Right lung (tissue), 5 donors: ENCODE data around the gene GATAD2A. TPM values are rescaled to one million over a fixed set of nuclear protein-coding genes. Genes with fewer than 3 reads are reported as not detected.

ENCODE experiments used
- DNase-seq, 2 donors: peaks; one replicate each; pipeline ENCODE4 v3.0.0-alpha.2; 2013
- polyA plus RNA-seq, 5 donors: library from polyadenylated mRNA; unstranded; fragments of 120-200 nt; gene quantifications; one replicate each; pipeline versions ENCODE4 v1.2.1 to v1.2.3, GENCODE V29; 2013; ENCODE audit warnings: inconsistent platforms in 1 of 5, low replicate concordance in 1 of 5; ENCODE audit not compliant: insufficient read length in 5 of 5, insufficient read depth in 1 of 5

The GATAD2A gene
- polyA plus RNA-seq, 5 donors, result 33.1 to 57.9 (median 43.8) TPM

DNA sequence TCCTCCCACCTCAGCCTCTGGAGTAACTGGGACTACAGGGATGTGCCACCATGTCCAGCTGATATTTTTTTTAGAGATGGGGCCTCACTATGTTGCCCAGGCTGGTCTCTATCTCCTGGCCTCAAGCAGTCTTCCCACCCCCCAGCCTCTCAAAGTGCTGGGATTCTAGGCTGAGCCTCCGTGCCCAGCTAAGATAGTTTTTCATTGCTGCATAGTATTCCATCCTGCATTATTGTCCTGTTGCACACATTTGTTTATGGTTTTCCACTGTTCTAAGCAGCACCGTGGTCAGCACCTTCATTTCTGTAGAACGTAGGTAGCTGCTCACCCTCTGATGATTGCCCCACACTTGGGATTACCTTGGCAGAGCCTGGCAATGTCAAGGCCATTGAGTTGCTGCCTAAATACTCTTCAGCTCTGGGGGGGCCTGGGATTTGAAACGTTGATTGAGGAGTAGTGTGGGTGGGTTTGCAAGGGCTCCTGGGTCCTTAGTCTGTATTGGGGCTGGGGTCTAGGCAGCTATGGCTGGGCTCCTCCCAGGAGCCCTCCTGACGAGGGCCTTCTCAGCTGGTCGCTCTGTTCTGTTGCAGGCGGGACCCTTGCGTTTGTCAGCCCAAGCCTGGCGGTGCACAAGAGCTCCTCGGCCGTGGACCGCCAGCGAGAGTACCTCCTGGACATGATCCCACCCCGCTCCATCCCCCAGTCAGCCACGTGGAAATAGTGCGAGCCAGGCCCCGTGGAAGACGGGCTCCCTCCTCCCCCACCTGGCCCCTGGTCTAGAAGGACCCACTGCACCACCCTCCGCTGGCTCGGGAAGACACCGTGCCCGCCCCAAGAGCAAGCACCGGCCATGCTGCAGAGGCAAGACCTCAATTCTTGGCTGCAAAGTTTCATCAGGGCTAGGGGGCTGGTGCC, 99.5 kb downstream of the GATAD2A start:
- no peak for DNase-seq

DNA sequence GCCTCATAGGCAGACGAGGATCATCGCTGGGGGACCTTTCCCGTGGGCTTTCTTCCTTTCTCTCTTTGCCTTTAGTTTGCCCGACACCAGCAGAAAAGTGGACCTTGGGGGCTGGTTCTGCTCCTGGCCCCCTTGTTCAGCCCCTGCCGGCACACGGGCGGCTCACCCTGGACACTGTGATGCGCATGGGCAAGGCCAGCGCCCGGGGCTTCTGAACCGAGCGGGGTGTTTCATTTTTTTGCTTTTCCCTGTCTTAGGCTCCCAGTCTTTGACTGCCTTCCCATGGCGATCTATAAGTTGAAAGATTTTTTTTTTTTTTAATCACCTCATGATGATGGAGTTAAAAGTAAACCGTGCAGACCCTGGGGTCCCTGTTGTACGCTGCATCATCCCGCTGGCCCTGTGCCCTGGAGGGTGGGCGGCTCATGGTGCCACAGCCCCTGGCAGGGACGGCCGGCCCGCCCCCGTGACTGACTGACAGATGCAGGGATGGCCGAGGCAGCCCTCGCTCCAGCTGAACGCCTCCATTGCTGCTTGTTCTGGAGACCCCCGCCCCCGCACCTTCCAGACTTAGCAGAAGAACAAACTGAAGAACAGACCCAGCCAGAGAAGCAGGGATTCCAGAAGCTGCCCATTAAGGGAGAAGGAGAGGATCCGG, 100.3 kb downstream of the GATAD2A start:
- no peak for DNase-seq

DNA sequence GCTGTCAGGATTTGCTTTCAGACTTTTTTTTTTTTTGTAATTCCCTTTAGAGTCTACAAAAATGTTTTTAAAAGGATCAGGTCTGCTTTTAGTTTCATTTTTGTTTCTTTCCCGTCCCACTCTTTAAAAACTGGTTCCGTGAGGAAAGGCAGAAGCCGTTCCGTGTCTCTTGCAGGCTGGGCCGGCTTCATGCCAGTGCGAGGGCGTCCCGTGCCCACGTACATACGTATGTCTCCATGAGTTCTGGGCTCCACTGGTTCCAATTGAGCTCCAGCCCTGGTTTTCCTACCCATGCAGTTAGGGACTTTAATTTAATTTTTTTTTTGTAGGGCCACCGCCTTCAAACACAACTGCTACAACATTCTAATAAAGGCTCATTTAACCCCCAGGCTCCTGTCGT, 101.1 kb downstream of the GATAD2A start:
- no peak for DNase-seq

DNA sequence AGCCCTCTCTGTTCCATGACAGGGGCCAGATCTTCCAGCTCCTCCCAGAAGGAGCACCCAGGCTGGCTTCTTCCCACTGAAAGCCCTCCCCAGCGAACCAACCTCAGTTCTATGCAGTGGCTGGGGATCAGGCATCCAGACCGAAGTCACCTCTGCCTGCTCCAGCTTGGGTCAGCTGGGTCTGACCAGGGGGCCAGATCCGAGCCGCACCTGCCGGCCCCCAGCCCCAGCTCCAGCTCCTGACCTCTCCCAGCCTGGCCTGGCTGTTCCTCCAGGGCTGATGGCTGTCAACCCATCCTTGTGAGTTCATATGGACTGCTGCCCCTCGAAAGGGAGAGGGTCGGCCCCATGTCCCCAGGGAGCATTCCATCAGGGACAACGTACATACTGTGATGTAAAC, 101.9 kb downstream of the GATAD2A start:
- DNase-seq, result no peak

DNA sequence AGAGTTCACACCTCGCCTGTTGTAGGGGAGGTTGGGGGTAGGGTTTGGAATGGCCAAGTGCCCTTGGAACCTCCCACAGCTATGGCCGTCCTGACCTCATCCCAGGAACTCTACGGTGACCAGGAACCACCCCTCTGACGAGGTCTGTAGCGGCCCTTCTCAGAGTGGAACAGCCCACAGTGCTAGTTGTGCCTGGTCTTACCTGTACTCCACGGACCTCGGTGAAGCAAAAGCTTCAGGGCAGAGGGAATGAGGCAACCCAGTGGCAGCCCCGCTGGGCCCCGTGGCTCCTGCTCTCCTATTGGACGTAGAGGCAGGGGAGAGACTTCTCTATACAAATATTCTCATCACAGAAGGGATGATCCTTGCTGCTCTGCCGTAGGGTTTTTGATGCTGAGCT, 102.7 kb downstream of the GATAD2A start:
- no peak for DNase-seq

DNA sequence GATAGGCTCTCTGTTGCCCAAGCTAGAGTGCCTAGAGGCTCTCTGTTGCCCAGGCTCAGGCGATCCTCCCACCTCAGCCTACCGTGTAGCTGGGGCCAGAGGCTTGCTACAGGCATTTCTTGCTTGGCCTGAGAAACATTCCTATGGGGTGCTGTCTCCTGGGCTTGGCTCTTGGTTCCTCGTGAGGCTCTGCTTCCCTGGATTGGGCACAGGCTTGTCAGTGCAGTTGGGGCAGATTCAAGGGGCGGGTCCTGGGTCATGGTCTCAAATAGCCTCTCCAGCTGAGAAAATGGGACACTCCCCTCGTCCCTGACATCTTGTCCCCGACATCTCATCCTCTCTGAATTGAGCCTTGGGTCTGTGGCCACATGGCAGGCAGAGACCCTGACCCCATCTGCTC, 105.0 kb downstream of the GATAD2A start:
- no peak for DNase-seq

DNA sequence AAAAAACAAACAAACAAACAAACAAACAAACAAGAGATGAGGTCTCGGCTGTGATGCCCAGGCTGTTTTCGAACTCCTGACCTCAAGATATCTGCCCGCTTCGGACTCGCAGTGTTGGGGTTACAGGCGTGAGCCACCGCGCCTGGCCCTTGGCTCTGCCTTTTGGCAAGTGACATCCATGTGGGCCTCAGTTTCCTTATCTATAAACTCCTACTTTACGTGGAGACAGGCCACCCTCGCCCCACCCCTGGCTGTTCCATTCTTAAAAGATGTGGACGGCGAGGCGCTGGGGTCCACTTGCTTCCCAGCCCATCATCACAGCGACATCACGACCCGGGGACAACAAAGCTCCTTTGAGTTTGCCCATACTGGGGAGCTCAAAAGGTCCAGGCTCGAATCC, 108.2 kb downstream of the GATAD2A start:
- DNase-seq, result no peak

DNA sequence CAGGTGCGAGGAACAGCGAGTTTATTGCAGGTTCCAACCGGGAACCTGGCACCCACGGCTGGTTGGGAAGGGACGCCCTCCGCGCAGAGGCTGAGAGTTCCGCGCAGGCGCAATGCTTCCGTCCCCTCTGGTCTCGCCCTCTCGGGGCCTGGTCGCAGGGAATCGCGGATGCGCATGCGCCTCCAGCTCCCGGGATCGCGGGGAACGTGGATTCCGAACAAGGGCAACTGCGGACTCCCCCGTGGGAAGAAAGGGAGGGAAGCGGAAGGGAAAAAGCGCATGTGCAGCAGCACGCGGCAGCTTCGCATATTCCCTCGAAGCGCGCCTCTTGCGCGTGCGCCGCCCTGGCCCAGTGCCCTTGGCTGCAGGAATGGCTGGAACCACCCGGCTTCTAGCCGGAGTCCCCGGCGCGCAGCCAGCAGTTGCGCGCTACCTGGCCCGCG, 108.8 kb downstream of the GATAD2A start:
- peak; percentile 72 to 81 for DNase-seq

DNA sequence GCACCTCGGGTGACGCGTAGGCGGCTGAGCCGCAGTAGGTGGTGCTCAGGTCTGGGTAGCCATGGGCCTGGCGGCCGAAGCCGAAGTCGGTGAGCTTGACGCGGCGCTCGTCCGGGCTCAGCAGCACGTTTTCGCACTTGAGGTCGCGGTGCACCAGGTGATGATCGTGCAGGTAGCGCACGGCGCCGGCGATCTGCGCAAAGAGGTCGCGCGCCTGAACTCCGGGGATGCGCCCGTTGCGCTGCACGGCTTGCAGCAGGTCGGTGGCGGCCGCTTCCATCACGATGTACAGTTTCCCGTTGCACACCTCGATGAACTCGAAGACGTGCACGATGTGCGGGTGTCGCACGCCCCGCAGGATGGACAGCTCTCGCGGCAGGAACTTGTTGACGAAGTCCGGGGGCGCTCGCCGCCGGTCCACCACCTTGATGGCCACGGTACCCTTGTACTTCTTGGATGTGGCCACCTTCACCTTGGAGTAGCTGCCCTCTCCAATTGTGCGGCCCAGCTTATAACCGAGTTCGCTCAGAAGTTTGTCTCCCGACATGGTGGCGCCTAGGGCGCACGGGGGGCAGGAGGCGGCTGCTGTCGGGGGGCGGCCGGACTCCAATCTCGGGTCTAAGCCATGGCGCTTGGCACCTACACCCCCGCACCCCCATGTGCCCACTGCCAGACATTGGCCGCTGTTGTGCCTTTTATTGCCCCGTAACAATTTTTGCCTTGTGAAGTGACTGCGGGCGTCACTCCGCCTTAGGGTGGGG, 109.6 kb downstream of the GATAD2A start, which contains the start of gene TSSK6:
Gene TSSK6 (minus strand): TSS at position 668 of the 761 bp plus-strand sequence. CDS start 121 bp downstream, at position 547.
- DNase-seq, result no peak

DNA sequence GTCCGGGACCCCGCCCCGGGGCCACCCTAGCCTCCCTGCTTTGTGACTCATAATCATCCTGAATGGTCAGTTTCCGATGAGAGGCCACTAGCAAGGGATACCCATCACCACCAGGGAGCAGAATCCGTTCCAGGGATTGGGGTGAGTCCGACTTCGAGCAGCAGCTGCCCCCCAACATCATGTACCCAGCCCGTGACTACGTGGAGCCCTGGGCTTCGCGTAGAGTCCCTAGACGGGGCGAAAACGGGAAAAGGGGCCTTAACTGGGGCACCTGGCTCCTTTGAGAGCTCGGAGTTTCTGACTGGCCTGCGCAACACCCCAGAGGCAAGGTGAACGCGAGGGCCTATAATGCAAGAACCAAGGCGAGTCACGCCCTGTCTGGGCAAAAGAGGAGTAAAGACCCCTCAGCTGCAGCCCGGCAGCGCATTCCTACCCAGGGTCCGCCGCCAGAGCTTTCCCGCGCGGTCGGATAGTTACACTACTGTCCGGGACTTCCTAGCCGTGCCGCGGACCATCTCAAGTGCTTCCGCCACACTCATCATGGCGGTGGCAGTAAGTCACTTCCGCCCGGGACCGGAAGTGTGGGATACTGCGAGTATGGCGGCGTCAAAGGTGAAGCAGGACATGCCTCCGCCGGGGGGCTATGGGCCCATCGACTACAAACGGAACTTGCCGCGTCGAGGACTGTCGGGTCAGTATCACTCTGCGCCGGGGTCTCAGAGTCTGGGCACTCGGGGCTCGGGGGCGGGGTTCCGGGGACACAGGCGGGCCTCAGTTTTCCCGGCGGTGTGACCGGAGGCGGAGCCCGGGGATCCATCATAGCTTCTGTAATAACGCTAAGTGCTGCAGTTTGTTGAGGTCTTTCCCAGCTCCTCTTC, 110.4 kb downstream of the GATAD2A start, which contains the start of gene NDUFA13:
Gene NDUFA13 (plus strand): TSS at position 584 of the 878 bp plus-strand sequence. CDS start 14 bp downstream, at position 598.
- peak; percentile 93 to 94 for DNase-seq

DNA sequence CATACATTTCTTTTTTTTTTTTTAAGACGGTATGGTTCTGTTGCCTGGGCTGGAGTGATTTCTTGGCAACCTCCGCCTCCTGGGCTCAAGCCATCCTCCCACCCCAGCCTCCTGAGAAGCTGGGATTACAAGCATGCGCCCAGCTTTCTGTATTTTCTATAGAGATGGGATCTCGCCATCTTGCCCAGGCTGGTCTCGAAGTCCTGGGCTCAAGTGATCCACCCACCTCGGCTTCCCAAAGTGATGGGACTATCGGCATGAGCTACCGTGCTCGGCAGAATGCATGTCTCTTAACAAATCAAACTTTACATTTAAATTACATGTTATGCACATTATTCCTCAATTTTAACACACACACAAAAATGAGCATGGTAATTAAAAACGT, 111.8 kb downstream of the GATAD2A start:
- no peak for DNase-seq

DNA sequence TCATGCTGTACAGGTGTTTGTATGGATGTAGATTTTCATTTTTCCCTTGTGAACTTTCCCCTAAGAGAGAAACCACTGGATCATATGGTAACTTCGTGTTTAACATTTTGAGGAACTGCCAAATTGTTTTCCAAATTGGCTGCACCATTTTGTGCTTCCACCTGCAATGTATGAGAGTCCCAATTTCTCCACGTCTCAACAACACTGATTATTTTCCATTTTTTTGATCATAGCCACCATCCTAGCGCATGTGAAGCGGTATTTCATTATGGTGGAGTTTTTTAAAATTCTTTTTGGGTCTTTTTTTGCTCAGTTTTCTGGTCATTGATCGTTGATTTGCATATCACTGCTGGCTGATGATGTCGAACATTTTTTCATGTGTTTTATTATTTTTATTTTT, 115.5 kb downstream of the GATAD2A start:
- DNase-seq, result no peak

DNA sequence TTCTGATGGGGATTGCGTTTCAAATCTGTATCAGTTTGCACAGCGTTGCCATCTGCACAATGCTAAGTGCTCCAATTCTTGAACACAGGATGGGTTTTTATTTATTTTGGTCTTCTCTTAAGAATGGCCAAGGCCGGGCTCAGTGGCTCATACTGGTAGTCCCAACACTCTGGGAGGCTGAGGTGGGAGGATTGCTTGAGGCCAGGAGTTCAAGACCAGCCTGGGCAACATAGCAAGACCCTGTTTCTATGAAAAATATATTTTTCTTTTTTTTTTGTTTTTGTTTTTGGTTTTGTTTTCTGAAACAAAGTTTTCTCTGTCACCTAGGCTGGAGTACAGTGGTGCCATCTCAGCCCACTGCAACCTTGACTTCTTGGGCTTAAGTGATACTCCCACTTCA, 117.7 kb downstream of the GATAD2A start:
- DNase-seq, result no peak

DNA sequence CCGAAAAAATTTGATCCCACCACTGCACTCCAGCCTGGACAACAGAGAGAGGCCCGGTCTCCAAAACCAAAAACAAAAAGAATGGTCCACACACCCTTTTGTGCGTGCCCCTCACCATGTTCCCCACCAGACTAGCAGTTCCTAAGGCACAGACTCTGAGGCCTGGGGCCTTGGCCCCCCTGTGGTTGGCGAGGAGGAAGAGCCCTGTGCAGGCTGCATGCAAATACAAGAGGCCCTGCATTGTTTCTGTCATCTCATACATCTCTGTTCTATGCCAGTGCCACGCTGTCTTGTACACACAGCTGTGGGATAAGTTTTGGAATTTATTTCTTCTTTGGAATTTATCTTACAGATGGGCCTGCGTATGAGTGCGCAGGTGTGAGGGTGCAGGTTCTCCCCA, 118.6 kb downstream of the GATAD2A start:
- no peak for DNase-seq

DNA sequence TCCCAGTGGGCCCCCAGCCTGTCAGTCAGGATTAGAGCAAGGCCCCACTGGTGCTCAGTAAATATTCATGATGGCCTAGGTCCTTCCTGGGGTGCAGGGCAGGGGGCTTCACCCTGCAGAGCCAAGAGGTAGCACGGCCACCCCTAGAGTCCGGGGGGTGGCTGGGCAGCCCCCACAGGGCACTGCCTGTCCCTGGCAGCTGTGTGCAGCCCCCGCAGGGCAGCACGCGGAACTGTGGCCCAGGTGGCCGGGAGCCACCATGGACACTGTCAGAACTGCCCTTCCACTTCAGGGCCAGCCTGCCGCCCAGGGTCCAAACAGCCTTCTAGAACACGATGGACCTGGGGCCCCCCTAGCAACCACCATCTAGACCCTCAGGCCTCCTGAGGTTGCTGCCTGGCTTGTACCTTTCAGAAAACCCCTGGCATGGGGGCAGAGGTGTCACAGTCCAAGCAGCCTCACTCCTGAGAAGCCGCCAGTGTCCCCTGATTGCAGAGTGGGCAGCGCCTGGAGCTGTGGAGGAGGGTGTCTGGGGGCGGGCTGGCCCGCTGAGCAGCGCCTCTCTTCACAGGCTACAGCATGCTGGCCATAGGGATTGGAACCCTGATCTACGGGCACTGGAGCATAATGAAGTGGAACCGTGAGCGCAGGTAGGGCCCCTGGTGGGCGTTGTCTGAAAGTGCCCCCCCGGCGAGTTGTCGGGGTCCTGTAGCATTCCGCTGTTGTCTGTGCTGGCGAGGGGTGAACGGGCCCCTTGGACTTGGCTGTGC, 120.3 kb downstream of the GATAD2A start:
- no peak for DNase-seq

DNA sequence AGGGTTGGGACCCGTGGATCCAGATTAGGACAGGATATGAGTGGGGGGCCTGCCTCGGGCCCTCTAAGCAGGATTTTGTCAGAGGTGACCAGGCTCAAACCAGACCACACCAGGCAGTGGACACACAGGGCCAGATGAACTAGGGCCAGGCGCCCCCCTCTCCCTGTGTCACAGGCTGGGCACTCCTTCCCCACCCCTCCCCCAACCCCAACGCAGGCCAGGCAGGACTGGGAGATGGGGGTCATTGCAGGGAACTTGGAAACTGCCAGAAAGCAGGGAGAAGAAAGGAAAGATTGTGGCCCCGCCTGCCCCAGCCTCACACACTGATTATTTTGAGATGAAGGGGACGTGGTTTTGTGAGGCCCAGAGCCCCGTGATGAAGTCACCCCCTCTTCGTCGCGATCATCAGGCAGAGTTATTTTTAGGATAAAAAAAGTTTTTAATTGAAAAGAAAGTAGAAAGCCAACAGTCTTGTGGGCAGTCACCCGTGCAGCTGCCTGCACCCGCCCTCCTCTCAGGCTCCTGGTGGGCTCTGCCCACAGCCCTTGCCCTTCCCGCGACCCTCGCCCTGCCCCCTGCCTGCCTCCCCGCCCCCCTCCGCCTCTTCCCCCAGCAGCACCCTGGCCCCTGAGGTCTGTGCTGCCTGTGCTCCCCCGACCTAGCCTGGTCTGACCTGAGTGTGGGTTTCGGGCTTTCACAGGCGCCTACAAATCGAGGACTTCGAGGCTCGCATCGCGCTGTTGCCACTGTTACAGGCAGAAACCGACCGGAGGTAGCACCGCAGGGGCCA, 121.3 kb downstream of the GATAD2A start:
- no peak for DNase-seq

DNA sequence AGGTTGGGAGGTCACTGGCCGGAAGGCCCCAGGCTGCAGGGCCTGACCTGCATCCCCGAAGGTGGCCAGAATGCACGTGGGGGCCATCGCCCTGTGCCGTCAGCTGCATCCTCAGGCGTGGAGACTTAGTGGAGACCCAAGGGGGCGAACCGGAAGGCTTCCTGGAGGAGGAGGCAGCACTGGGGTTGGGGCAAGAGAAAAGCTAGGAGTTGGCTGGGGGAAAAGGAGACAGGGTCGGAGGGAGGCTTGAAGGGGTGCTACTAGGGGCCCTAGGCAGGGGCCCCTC, 121.8 kb downstream of the GATAD2A start:
- DNase-seq, result no peak

DNA sequence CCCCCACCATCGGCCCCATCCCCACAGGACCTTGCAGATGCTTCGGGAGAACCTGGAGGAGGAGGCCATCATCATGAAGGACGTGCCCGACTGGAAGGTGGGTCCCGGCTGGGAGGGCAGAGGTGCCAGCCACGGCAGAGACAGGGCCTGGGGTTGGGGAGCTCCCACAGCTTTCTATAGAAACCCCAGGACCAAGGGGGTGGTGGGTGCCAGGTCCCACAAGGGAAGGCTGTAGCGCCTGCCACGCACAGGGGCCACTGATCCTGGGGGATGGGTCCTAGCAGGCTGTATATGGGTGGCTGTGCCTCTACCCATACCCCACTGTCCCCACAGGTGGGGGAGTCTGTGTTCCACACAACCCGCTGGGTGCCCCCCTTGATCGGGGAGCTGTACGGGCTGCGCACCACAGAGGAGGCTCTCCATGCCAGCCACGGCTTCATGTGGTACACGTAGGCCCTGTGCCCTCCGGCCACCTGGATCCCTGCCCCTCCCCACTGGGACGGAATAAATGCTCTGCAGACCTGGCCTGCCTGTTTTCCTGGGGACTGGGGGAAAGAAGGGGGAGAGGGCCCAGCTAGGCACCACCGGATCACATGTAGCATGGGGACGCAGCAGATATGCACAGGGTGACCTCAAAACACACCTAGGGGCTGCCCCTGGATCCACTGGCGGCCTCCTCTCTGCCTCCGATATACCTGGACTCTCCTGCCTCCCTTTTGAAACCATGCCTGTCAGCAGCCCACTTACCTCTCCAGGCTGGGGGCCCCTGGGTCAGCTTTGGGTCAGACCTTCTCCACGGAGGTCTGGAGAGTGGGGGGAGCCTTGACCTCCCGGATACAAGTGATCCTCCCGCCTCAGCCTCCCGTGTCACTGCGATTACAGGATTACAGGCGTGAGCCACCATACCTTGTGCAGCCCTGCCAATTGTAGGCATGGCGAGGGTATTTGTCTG, 122.5 kb downstream of the GATAD2A start:
- no peak for DNase-seq
